Ammon's horn (tissue), 1 donor: ENCODE data around the gene SLIT3.

Source experiments
- DNase-seq: peaks from one replicate; pipeline ENCODE4 v3.0.0-alpha.2; 2016; ENCODE audit warnings: low spot score

SLIT3 gene

DNA sequence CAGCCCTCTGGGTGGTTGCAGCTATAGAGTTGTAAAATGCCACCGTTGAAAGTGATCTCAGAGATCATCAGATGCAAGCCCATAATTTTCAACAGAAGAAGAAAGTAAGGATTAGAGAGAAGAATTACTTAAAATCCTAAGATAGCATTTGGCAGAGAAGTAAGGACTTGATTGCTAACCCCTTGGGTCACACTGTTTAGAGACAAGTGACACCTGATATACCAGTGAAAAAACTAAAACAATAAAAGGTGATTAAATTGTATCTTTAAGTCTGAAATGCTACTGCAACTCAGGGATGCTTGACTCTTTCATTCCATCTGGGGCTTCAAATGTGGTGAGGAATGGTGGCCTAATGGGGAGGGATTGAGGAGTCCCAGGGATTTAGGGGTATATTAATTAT, 440.9 kb downstream of the SLIT3 start:
- DNase-seq = no peak

DNA sequence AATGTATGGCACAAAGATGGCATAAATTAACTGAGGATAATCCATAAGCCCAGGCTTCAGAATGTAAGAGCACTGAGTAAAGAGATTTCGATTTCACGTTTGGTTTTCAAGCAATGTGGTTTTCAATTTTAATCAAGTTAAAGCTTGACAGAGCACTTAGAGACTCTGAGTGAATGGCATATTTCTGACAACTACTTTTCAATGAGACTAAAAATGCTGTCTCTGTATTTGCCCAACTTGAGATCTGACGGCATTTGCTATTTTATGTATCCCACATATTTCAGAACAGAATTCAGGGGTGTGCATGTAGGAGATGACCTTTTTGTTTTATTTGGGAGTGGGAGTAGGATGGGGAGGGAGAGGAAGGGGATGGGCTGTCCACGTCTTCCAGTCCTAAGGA, 441.5 kb downstream of the SLIT3 start:
- no peak for DNase-seq

DNA sequence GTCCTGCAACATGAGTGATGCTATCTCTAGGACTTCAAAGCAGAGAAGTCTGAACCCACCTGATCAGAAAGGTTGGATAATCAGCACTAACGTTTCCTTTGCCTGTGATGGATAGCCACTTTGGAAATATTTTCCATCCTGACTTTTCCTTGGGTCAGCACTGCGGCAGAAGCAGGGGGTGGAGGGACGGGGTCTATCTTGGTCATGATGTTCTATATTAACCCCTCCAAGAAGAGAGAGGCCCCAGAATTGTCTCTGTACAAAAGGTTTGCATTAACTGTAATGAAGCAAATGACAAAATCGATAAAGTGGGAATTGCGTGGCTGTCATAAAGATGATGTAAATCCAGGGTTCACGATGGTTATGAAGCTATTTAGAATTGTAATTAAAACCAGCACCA, 441.9 kb downstream of the SLIT3 start:
- DNase-seq = no peak

DNA sequence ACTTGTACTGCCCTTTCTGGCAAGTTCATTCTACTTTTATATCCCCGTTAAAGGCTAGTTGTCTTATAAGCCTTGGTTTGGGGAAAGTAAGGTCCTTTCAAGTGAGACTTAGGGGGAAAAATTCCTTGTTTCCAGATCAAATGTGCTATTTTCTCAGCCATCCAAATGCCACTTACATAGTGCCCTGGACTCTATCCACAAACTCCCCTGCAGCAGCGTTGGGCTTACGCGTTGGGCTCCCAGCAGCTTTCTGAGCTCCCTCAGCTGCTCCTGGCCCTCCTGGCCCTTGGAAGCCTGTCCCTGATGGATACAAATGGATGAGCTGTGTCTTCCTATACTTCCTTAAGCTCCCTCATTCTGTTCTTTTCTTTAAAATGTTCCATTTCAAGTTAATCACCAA, 442.6 kb downstream of the SLIT3 start:
- no peak for DNase-seq

DNA sequence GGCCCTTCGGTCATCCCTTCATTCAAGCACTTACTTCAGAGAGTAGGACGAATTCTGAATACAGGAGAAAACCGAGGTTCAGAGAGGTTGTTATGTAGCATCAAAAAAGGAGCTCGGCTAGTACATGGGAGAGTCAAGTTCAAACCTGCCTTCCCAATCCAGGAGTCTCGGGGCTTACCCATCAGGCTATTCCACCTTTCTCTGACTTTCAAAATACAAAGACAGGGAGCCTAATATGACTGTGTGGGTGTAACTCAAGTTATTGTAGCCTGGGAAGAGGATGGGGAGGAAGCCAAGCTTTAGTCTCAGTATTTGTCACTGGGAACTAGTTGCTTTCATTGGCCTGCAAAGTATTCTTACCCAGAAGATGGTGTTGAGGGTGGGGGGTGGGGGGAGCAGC, 447.0 kb downstream of the SLIT3 start:
- DNase-seq = no peak

DNA sequence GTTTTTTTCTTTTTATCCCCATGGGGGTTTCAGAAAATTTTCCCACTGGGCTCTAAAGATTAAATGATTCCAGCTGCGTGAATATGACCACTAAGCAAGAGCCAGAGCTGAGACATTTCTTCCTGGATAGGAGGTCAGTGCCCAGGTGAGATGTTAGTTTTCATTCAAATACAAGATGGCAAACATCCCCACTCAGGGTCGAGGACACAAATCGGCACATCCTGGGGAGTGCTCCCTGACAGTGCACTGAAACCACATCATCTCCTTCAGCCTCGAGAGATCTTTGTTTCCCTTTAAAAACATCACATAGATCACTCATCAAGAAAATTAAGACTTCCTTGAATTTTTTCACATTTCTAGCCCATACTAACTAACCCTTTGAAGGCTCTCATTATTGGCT, 448.6 kb downstream of the SLIT3 start:
- no peak for DNase-seq

DNA sequence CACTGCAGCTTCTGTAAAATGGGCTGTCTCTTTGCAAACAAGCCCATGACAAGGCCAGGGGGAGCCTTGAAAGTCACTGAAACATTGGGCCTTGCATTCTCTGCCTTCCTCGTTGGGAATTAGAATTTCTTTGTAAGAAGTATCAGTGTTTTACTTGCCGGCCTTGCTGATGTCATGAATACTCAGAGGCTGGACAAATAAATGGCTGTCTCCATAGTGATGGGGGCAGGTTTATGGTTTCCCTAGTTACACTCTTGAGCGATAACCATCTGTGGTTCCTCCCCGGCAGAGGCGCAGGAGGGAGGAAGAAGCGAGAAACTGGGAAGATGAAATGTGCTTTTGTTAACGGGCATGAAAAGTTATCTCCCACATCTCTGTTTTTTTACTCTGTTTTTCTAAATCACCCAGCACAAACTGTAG, 449.0 kb downstream of the SLIT3 start:
- peak; percentile 53 for DNase-seq

DNA sequence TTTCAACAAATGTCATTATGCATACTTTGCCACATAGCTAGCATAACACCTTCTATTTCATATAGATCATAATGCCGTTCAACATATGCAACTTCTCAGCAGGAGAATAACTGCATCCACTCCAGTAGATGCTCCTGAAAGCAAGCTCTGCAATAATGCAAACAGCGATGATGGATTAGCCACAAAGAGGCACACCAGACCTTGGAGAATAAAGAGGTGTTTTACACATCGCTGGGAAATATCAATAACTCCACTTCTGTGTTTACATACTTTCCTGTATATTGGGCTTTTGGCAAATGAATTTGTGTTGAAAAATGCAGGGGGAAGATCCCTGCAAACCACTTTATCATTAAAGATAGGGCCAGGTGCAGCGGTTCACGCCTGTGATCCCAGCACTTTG, 450.3 kb downstream of the SLIT3 start:
- DNase-seq = no peak

DNA sequence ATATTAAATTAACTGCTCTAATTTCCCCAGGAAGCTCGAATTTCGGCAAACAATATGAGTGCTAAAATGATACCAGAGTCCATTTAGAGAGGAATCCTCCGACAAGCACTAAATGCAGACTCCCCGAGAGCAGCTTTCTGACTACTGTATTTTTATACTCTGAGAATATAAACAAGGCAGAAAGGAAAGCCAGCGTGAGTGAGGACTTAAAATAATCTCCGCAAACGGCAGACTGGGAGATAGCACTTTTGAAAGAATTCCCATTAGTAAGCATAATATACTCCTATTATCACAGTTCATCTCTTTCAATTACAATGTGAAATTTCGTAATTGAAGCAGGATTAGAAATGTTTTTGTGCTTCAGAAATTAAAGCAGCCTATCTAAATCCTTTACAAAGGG, 452.4 kb downstream of the SLIT3 start:
- DNase-seq = no peak

DNA sequence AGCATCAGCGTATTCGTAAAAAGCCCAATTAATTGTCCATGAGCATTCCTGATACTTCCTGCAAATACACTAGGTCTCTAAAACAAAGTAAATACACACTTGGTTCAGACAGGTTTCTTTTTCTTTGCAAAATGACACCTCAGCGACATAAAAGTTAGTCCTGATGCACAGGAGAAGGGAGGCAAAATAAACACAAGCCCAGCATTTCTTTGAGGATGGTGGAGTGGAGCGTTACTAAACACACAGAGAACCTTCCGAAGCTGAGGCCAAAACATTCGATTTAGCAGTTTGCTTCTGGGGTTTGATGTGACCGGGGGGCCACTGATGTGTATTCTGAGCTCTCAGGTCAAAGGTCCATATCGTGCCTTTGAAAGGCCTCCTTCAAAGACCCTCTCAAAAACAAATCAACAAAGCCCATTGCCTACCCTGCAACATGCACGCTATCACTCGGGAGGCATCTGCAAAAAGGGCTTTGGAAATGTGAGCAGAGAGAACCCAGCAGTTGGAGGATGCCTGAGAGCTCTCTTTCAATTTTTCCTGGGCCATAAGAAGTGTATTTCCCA, 453.3 kb downstream of the SLIT3 start:
- no peak for DNase-seq

DNA sequence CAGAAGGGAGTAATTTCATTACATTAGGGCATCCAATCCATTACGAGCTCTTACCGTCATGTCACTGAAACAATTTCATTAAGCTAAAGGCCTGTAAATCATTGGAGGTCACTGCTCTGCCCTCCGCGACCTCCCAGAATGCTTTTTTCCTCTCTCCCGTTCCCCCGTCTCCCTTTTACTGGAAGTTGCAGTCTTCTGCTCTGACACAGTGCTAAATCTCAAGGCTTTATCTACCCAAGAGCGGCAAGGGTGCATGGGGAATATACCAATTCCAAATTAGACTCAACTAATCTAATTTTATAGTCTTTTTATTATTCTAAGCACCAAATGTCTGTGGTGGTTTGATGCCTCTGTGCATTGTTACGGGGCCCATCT, 456.0 kb downstream of the SLIT3 start:
- no peak for DNase-seq

DNA sequence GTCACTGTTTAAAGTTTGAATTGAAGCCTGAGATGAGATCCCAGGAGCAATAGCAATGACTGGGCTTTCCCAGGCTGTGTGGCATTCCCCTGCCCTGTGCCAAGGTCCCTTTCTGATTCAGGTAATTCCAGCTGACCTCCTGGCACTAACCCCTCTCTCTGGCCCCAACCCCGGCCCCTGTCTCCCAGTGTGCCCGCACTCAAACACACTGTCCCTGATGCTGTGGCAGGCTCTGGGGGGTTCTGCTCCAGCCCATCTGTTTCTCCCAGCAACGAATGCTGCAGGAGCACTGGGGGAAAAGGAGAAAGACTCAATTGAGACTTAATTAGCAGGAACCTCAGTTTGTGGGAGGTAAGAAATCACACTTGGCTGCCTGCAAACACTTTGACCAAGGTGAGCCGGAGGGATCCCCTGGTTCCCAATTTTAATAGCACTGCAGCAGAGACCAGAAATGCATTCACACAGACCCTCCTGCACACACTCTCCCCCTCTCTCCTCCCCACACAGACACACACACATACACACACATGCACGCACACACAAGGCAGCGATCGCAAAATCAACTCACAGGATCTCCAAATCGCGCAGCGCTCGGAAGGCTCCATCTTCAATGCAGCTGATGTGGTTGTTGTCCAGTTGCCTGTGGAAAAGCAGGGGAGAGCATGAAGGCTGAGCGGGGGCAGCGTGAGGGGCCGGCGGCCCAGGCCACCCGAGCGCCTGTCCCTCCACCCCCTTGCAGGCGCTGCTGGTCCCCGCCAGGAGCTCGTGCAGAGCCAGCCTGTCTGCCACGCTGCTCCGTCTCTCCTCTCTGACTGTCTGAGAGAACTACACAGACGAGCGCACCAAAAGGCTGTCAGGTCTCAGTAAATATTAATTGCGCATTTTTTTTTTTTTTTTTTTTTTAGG, 456.7 kb downstream of the SLIT3 start:
- DNase-seq = peak; percentile 27

DNA sequence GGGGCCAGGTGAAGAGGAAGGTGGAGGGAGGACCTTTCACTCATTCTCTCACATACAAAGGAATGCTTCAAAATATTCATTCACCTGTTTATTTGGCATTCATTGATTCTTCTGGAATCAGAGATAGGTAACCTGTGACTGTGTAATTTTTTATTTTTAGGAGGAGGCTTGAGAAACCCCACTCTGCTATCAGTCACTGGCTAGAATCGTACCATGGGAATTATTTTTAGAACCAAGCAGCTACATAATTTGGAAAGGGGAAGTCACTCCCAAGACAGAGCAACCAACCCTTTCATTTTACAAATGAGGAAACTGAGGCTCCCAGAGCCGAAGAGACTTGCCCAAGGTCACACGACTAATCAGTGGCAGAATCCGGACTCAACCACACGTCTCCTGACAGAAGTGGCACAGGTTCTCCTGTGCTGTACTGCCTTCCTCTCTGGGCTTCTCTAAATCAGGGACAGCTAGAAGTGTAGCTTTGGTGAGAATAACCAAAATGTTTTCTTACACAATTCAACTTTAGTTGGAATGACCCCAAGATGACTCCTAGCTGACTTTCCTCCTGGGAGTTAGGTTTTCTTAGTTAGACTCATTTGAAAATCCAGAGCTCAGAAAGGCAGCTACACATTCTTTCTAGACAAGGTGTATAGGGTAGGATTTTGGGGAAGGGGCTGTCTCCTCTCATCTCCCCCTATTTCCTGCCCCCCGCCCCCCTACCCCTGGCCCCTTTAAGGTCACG, 457.5 kb downstream of the SLIT3 start:
- DNase-seq = no peak

DNA sequence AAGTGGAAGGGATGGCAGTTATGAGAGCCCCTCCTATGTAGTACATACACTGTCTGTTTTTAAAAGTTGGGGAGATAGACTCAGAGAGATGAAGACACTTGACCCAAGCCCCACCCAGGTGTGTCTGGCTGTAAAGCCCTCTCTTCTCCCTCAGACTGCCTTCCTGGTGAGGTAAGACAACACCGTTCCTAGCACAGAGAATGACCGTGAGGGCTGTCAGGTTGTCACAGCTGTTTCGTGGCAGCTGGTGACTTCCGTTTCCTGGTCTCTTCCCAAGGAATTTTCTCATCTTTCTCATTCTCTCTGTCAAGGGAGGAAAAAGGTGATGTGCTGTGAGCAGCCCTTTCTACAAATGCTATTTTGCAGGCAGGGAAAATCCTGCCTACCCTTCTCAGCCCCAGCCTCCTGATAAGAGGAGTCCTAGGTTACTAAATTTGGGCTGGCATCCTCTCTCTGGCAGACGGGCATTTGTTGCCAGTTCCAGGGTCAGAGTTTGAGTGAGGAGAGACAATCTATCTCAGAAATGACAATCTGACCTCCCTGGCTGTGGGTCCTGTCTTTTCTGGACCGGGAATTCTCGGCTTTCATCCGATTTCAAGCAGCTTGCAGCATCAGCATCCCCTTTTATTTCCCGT, 458.3 kb downstream of the SLIT3 start:
- DNase-seq = no peak

DNA sequence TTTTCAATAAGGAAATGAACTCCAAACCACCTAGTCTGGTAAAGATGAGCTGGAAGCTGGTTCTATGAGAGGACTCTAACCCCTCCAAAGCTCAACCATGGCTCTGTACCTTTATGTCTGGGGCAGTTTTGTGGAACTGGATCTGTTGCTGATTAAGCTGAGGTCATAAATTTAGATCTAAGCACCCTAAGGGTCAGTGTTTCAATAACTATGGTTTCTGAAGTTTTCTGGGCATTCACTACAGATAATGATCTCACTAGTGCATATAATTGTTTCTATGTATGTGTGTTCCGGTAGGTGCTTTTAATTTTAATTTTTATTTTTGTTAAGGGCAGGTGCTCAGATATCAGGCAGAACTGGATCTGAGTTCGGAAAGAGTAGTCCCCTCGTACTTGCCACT, 463.1 kb downstream of the SLIT3 start:
- no peak for DNase-seq

DNA sequence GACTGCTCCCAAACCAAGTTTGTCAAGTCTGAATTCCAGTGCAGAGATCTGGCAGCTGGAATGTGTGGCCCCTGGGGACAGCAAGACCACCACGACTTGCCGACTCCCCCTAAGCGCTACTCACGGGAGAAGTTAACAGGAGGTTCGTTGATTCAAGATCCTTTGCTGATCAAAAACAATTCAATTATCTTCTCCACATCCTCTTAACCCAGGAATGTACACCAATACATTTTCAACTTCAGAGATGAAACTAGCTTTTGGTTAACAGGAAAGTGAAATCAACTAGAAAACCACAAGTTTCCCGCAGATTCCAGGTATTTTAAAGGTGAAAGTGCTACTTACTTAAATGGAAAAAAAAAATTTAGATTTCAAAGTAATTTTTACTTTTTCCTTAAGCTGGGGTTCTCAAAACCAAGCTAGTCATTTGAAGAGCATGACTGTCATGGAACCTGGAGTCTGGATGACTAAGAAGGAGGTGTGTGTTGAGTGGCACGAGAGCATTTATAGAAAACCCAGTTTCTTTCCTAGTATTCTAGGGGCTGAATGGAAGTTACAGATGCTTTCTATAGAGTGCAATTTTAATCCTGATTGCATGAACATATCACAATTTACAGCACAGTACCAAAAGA, 464.2 kb downstream of the SLIT3 start:
- DNase-seq = no peak

DNA sequence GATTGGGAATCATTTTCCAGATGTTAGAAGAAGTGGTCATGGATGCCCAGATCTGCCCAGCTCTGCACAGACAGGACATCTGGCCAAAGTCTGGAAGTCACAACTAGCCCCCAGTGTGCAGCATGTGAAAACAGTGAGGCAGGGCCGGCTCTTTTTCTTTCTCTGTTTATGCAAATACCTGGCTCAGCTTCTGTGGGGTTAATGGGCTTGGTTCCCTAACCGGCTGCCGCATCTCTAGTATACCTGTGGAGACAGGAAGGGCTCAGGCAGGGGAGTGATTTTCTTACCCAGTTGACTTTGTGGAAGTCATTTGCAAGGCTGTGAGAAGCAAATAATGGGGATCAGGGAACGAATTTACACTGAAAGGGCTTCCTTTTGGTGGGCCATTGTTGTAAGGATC, 467.0 kb downstream of the SLIT3 start:
- no peak for DNase-seq

DNA sequence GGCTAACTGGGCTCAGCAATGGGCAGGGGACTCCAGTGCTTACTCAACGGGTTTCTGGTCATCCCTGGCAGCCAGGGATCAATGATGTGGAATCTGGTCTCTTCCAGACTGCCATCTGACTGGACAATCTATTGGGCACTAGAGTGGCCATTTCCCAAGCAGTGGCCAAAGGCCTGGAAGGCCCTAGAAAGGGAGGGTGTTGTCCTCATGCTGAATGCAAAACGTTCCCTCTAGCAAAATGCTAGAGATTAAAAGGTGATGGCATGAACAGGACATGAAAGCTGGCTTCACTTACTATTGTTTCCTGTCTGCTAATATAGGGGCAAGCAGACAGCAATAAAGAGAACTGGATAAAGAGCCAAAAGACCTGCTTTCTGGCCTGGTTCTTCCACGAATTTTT, 467.6 kb downstream of the SLIT3 start:
- DNase-seq = no peak

DNA sequence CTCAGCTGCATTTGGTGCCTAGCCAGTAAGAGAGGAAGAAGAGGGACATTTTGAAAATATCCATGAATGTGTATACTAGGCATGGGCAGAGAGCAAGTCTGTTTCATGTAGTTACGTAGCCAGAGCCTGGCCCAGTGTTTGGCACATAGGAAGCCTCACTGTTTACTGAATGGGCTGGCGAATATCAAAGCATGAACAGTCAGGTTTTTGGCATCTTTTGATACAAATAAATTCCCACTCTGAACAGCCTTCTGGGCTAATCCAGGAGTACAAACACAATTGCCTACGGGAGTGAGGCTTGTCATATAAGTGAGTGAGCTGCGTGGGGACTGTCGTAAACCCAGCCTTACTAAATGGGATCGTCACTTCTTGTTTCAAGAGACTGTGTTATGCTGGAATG, 468.6 kb downstream of the SLIT3 start:
- DNase-seq = no peak

DNA sequence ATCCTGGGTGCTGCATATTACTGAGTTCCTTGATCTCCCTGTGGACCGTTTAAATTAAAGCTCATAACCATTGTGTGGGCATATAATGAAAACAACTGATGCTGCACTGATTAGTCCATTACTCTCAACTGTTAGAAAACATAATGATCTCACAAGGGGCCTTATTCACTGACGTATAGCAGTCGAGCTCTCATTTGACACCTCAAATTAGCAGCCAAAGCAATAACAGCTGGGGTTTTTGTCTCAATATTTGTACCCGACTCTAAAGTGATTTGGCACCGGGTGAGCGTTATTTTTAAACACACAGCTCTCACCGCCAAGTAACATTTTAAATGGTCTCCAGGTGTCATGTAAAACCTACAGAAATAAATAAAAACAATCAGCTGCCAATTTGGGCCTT, 469.6 kb downstream of the SLIT3 start:
- DNase-seq = no peak

DNA sequence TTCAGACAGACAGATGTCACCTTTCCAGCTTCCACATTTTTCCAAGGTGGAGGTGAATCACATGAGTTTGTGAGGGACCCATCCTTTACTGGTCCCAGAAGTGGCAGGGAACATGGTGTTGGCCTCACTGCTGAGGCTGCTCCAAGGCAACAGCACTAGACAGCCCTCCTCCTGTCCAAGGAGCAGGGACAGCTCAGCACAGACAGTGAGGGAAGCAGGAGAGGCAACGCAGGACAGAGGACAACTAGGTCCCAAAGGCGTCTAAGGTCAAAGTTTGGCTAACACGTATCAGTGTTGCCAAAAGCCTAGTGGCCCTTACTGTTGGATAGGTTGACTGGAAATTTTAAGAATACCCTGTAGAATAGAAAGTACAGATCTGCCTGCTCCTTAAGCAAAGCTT, 470.1 kb downstream of the SLIT3 start:
- DNase-seq = no peak

DNA sequence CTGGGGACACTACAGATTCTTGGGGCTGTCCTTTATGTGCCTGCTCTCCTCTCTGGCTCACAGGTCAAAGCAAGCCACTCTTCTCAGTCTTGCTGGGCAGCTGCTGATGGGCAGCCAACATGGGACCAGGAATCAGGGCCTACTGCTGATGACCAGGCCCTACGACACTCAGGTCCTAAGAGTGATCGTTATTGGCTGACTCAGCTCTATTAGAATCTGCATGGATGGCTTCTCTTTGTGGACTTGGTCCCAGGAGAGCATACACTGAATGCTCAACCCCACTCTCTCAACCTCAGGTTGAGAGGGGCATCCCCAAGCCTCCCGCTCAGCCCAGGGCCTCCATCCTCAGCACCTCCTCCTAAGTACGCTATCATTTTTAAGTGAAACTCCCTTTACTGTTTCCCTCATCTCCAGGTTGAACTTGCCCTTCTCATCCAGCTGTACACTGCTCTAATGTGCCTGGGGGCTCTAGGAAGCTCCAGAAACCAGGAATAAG, 471.0 kb downstream of the SLIT3 start:
- DNase-seq = no peak
